HepG2 (cell line): Measurements from ENCODE around the gene SERPINA3. TPM values are rescaled to one million over a fixed set of nuclear protein-coding genes. Genes with fewer than 3 reads are reported as not detected.

Experiments
- DDIT3 ChIP-seq: sonication (generic); formaldehyde crosslinking; IDR thresholded peaks from 2 replicates; pipeline ENCODE4 v1.4.0; 2020; ENCODE audit warnings: mild to moderate bottlenecking, missing genetic modification reagents
- HMG20B ChIP-seq: conservative IDR thresholded peaks from 2 replicates; pipeline ENCODE4 v1.6.1; 2016; ENCODE audit warnings: missing genetic modification reagents, missing compliant biosample characterization
- IRF2 ChIP-seq: IDR thresholded peaks from 2 replicates; pipeline ENCODE4 v1.6.1; 2018; ENCODE audit warnings: missing genetic modification reagents, missing compliant biosample characterization
- KIAA2018 ChIP-seq: sonication (generic); formaldehyde crosslinking; IDR thresholded peaks from 2 replicates; pipeline ENCODE4 v1.5.0; 2020; ENCODE audit warnings: mild to moderate bottlenecking, missing genetic modification reagents, borderline replicate concordance
- NCOR1 ChIP-seq: fragments of 200-600 bp; sonication (generic); IDR thresholded peaks from 2 replicates; pipeline ENCODE4 v1.7.0; 2017; ENCODE audit warnings: antibody characterized with exemption, low read length, borderline replicate concordance
- NR2C2 ChIP-seq: sonication (generic); formaldehyde crosslinking; IDR thresholded peaks from 2 replicates; pipeline ENCODE4 v1.4.0; 2020; ENCODE audit warnings: missing genetic modification reagents, mild to moderate bottlenecking, moderate library complexity, borderline replicate concordance
- PHF5A ChIP-seq: IDR thresholded peaks from one replicate; pipeline ENCODE4 v1.6.1; 2018; ENCODE audit warnings: low read depth, missing genetic modification reagents; ENCODE audit not compliant: unreplicated experiment
- REXO4 ChIP-seq: sonication (generic); formaldehyde crosslinking; IDR thresholded peaks from 2 replicates; pipeline ENCODE4 v1.8.0; 2022; ENCODE audit warnings: missing genetic modification reagents, mild to moderate bottlenecking, borderline replicate concordance
- SNRNP70 ChIP-seq: fragments of 200-400 bp; formaldehyde crosslinking; IDR thresholded peaks from 2 replicates; pipeline ENCODE4 v1.6.1; 2017; ENCODE audit warnings: mild to moderate bottlenecking, low read depth, low read length, moderate library complexity
- TBL1XR1 ChIP-seq: fragments of 150-350 bp; IDR thresholded peaks from 2 replicates; pipeline ENCODE4 v1.6.1; 2014; ENCODE audit warnings: borderline replicate concordance, low read length; ENCODE audit not compliant: partially characterized antibody
- TFE3 ChIP-seq: IDR thresholded peaks from 2 replicates; pipeline ENCODE4 v1.6.1; 2016
- TOPORS ChIP-seq: sonication (generic); formaldehyde crosslinking; IDR thresholded peaks from 2 replicates; pipeline ENCODE4 v1.8.0; 2023; ENCODE audit warnings: mild to moderate bottlenecking, missing genetic modification reagents
- ZFP36L1 ChIP-seq: sonication (generic); formaldehyde crosslinking; IDR thresholded peaks from 2 replicates; pipeline ENCODE4 v1.8.0; 2022; ENCODE audit warnings: mild to moderate bottlenecking, missing genetic modification reagents, moderate library complexity
- ZFP41 ChIP-seq: sonication (generic); formaldehyde crosslinking; IDR thresholded peaks from 2 replicates; pipeline ENCODE4 v1.4.0; 2020; ENCODE audit warnings: mild to moderate bottlenecking, missing genetic modification reagents, borderline replicate concordance
- ZFP82 ChIP-seq: sonication (generic); formaldehyde crosslinking; IDR thresholded peaks from 2 replicates; pipeline ENCODE4 v1.5.1; 2020; ENCODE audit warnings: mild to moderate bottlenecking, missing genetic modification reagents, borderline replicate concordance
- ZNF224 ChIP-seq: sonication (generic); formaldehyde crosslinking; IDR thresholded peaks from 2 replicates; pipeline ENCODE4 v1.5.0; 2020; ENCODE audit warnings: mild to moderate bottlenecking, missing genetic modification reagents
- ZNF281 ChIP-seq: sonication (generic); formaldehyde crosslinking; IDR thresholded peaks from 2 replicates; pipeline ENCODE4 v1.4.0; 2020; ENCODE audit warnings: missing genetic modification reagents, borderline replicate concordance
- ZNF780A ChIP-seq: sonication (generic); formaldehyde crosslinking; IDR thresholded peaks from 2 replicates; pipeline ENCODE4 v1.8.0; 2022; ENCODE audit warnings: mild to moderate bottlenecking, missing genetic modification reagents, moderate library complexity
- polyA plus RNA-seq, 8 experiments: library from polyadenylated mRNA; depleted of rRNA in 3 of 8; stranded (reverse) in 7 of 8; unstranded in 1 of 8; fragments of >200 nt; fragmentation: Illumina TruSeq in 4 of 8; extraction: Trizol in 4 of 8; gene quantifications; 2 replicates each; pipeline versions ENCODE4 v1.2.1 to v1.2.3, GENCODE V29; 2011 to 2016; ENCODE audit warnings: low read depth in 4 of 8, missing spikeins in 1 of 8, mixed read lengths in 1 of 8; ENCODE audit not compliant: insufficient read depth in 1 of 8
- total RNA-seq, 5 experiments: library from RNA; depleted of rRNA; stranded (reverse); fragments of >200 nt; fragmentation: Illumina TruSeq; extraction: Trizol; gene quantifications; 2 replicates each; pipeline ENCODE4 v1.2.3, GENCODE V29; 2016; ENCODE audit warnings: low read depth in 1 of 5

Gene SERPINA3
- total and polyA plus RNA-seq, 2 of the 13 experiments (the other 11 are each of a cell fraction or from before 2014, with no cell fraction given): 825 to 2,200 TPM

GRCh38 chr14:94582851-94583250, 29.3 kb upstream of the SERPINA3 start (continued):
- no peak for TF ChIP-seq KIAA2018 (CRISPR knock-in tag)
- TF ChIP-seq HMG20B (CRISPR knock-in tag): no peak
- peak; percentile 48; the same call in 1 of the 2 replicates for TF ChIP-seq TFE3
- TF ChIP-seq SNRNP70: no peak
- TF ChIP-seq NR2C2: no peak
- no peak for TF ChIP-seq DDIT3 (CRISPR knock-in tag)
- TF ChIP-seq REXO4 (CRISPR knock-in tag): no peak
- TF ChIP-seq TBL1XR1: no peak
- no peak; the same call in 1 of the 2 replicates for TF ChIP-seq NCOR1
- no peak for TF ChIP-seq ZNF224 (CRISPR knock-in tag)
- TF ChIP-seq PHF5A (CRISPR knock-in tag): no peak
- TF ChIP-seq ZNF780A: no peak
- TF ChIP-seq IRF2: no peak
- no peak for TF ChIP-seq TOPORS
- TF ChIP-seq ZFP41 (CRISPR knock-in tag): no peak
- TF ChIP-seq ZNF281 (CRISPR knock-in tag): peak; percentile 67; the same call in 1 of the 2 replicates
- no peak for TF ChIP-seq ZFP82 (CRISPR knock-in tag)
- peak; percentile 52; the same call in 1 of the 2 replicates for TF ChIP-seq ZFP36L1 (CRISPR knock-in tag)
